Ammon's horn (tissue), 1 donor: Measurements from ENCODE around the gene KCTD1.
A peak's percentile ranks its signal among the peaks of the same experiment; 100 is the strongest.

ENCODE experiments used
- DNase-seq: peaks from one replicate; pipeline ENCODE4 v3.0.0-alpha.2; 2016; ENCODE audit warnings: low spot score

The KCTD1 gene

DNA sequence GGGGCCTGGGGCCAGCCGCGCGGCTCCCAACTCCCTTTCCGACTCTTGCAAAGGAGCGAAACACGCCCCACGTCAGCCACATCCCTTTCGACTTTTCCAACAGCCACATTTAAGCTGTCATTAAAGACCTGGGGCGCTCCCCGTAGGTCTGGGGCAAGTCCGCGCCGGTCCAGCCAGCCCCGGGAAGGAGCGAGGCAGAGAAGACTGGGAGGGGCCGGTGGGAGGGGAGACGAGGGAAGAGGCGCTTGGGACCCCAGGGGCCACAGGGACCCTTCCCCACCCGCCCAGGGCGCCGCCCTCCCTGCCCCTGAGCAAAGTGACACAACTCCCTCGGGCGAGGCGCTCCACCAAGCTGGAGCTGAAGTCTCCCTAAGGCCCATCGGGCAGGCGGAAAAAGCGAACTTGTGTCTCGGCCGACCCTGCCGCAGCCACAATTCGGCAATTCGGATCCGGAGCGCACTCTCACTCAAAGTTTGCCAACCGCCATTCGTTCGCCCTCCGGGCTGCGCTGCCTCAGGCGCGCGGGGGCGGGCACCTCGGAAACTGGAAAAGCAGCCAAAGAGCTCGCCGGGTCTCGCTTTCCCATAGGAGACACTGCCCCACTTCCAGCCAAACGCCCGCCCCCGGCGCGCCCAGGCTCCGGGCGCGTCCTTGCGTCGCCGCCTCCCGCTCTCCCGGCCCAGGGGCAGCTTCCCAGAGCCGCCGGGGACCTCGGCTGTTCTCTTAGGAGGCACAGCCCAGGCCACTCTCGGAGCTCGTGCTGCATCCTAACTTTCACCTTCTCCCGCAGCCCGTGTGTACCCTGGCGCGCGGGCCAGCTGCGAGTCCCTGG lies 1.1 kb upstream of the KCTD1 start:
- DNase-seq, result peak; percentile 44

GRCh38 chr18:26547646-26548414 lies 523 bp downstream of the KCTD1 start:
- peak; percentile 85 for DNase-seq

GRCh38 chr18:26546875-26547645 lies 1.3 kb downstream of the KCTD1 start:
- no peak for DNase-seq

DNA sequence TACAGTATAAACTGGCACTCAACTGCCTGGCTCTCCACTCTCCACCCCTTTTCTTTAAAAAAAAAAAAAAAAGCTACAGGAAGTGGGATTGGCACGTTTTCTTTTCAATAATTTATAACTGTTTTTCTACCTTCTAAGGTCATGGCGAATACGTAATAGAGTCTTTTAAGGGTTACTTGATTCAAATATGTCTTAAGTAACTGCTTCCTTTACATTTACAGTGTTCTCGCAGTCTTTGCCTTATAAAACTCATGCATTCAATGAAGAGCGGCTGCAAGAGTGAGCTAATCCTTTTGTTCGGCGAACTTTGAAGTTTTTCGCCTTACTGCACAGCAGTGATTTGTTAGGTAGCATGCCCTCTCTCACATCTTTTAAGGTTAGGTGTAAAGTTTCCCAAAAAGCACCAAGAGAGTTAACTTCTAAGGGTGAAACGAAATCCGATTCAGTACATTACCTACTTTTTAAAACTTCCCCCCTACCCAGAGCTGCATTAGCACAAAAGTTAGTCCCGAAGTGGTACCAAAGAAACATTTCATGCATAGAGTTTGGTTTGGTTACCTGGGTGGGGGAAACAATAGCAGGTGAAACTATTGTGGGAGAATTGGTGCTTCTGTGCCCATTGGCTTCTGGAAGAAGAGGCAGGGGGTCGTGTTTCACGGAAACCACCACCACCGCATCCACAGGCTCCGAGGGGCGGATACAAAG lies 2.0 kb downstream of the KCTD1 start:
- DNase-seq, result no peak

- DNase-seq, result no peak
Observed at GRCh38 chr18:26545335-26546123, 2.8 kb downstream of the KCTD1 start.

DNA sequence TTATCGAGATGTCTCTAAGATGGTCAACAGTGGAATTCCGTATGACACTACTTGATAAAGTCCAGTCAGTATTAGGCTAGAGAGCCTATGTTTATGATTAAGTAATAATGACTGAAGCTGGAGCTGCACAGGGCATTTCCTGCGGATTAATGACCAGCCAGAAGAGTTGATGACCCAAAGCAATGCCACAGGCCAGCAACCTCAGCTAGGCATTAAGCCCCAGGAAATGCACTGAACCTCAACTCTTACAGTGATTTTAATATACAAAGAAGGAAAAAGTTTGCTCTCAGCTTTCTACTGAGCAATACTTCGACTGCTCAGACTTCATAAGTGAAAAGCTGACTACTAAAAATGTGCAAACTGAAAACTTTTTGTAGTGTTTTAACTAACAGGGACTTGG lies 3.9 kb downstream of the KCTD1 start:
- no peak for DNase-seq

- DNase-seq, result no peak
Observed at GRCh38 chr18:26543373-26543772, 5.0 kb downstream of the KCTD1 start.

DNA sequence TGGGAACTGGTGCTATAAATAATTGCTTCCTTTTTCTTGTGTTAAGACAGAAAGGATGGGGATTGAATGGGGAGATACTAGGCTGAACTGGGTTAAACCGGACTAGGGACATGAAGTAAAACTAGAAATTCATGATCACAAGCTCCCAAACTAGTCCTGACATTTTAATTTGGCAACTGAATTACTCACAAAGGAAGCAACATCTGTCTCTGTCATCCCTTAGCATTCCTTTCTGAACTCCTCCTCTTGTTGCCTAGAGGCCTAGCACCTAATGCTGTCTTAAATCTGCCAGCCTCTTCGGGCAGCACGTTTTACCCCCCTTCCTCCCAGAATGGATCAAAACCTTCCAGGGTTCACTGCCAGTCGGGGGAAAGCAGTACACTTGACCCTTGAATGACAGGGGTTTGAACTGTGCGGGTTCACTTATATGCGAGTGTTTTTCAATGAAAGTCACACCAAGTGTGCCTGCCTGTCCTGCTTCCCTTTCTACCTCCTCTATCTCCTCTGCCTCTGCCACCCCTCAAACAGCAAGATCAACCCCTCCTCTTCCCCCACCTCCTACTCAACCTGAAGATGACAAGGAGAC lies 8.2 kb downstream of the KCTD1 start:
- DNase-seq, result no peak

DNA sequence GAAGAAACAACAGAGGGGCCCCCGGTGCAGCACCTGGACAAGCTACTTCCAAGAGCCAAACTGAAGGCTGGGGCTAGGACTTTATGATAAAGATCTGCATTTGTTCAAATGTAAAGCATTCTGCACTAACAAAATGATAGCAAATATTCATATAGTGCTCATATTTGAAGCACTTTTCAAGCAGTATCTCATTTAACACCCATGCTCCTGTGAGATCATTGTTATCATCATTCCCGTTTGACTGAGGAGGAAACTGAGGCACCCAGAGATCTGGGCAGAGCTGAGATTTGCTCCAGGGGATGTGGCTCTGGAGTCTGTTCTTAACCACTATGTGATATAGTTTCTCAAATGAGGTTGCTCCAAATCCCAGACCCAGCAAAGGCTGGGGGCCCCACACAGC lies 9.8 kb downstream of the KCTD1 start:
- DNase-seq, result no peak

- no peak for DNase-seq
Observed at GRCh38 chr18:26536664-26537063, 11.7 kb downstream of the KCTD1 start.

- no peak for DNase-seq
Observed at GRCh38 chr18:26536032-26536431, 12.3 kb downstream of the KCTD1 start.

DNA sequence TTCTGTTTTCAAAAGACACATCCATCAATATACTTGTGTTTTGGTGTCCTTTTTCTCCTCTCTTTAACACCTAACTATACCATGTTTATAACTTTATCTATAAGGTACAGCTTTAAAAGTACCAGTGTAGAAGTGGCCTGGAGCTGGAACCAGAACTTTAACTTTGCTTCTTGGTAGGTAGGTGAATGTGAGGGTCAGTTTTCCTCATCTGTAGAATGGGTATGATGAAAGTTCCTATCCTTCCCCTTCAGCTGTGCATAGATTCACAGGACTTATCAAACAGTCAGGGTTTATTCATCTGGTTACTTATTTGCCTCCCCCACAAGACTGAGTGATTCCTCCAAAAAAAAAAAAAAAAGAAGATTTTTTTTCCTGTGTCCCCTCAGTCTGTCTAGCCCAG lies 12.7 kb downstream of the KCTD1 start:
- DNase-seq, result no peak

GRCh38 chr18:26532367-26533340 lies 15.7 kb downstream of the KCTD1 start:
- DNase-seq, result no peak

GRCh38 chr18:26531605-26532298 lies 16.6 kb downstream of the KCTD1 start:
- no peak for DNase-seq

DNA sequence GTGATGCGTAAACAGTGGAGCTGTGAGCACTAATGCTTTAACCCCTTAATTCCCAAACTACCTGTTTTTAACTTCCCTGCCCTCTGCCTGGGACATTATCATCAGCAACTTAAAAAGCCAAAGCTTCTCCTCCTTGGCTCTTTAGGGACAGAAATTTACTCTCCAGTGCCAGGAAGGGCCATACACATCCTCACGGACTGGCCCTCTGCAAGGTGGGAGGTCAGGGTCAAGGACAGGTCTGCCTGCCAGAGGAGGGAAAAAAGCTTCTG lies 21.5 kb downstream of the KCTD1 start:
- no peak for DNase-seq

DNA sequence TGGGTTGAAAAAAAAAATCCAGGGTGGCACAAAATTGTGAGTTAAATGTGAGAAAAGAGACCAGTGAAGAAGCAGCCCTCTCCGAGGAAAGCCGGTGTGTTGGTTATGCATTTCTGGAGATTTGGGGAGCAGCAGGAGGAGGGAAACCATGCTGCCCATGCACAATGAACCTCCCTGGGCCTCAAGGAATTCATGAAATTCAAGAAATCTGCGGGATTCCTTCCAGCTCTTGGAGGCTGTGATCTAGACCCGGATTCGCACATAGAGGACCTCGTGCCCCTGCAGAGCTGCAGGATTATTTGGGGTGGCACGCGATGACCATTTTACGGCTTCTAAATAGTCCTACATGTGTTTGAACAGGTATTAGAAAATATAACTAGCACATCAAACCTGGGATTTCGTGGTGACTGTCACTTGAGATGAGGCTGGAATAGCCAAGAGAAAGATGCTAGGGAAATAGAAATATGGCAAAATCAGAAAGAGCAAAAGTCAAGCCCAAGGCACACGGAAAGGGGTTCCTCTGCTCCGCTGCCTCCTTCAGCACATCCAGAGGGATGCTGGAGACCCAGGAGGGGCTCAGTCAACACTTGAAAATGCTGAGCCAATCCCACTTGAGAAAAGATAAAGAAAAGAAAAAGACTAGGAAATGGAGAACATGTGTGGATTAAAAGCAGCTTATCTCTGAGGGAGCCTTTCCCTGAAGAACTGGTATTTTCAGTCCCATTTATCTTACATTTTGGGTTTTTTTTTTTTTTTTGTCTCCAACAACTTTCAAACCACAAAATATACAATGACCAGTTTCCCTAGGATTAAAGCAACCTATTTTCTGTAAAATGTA lies 22.0 kb downstream of the KCTD1 start:
- no peak for DNase-seq

DNA sequence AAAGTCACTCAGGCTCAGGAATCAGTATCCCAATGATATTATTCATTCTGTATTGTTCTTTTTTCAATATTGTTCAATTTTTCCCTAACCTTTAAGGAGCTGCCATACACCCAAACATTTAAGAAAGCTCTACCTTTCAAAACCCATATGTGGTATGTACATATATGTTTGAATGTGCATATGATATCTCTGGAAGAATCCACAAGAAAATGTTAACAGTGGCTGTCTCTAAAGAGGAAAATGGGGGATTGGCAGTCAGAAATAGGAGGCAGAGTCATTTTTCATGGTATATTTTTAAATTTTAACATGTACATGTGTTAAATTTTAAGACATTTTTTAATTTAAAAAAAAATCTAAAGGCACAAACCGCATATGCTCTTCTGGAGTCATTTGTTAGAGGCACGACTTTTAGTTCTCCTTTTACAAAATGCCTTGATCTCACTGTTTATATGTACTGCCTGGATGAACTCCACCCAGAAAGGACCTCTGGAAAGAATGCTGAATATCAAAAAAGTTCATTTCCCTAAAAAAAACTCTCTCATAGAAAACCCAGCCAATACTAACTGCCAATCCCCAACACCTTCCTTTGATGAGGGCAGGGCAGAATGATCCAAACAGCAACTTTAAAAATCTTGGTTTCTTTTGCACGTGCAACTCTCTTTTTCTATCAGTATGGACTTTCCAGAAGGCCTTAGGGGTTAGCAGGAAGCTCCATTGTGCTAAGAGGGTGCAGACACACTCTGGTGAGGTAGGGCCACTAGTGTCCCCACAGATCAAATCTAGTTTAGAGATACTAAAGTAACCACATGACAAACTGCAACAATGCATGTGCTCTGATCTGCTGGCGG lies 23.6 kb downstream of the KCTD1 start:
- no peak for DNase-seq
